ENCODE results near the gene CCDC141. TPM values are rescaled to one million over a fixed set of nuclear protein-coding genes. Genes with fewer than 3 reads are reported as not detected.
A peak's percentile ranks its signal among the peaks of the same experiment; 100 is the strongest.

CCDC141 gene
- polyA plus RNA-seq, 2 of the 4 experiments (the other 2 are of a cell fraction), result not detected

DNA sequence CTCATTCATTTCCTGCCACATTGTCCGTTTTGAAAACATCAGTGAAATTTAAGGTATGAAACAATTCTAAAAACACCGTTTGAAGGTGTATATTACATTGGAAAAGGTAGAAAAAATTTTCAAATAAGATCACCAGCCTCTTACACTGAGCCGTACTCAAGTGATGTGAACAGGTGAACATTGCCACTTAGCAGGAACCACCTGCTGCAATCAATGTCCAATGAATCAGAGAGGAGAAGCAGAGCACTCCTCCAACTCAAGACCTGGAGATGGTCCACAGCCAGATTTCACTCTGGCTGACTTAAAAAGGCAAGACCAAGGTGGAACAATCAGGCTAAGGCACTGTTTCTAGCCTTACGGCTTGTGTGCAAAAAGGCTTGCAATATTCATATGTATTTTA lies 132.4 kb downstream of the CCDC141 start (continued):
- TF ChIP-seq, protein P1, sequence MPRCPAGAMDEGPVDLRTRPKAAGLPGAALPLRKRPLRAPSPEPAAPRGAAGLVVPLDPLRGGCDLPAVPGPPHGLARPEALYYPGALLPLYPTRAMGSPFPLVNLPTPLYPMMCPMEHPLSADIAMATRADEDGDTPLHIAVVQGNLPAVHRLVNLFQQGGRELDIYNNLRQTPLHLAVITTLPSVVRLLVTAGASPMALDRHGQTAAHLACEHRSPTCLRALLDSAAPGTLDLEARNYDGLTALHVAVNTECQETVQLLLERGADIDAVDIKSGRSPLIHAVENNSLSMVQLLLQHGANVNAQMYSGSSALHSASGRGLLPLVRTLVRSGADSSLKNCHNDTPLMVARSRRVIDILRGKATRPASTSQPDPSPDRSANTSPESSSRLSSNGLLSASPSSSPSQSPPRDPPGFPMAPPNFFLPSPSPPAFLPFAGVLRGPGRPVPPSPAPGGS (IDR thresholded peaks at IDR 0.05), result no peak
- TF ChIP-seq, protein P2, sequence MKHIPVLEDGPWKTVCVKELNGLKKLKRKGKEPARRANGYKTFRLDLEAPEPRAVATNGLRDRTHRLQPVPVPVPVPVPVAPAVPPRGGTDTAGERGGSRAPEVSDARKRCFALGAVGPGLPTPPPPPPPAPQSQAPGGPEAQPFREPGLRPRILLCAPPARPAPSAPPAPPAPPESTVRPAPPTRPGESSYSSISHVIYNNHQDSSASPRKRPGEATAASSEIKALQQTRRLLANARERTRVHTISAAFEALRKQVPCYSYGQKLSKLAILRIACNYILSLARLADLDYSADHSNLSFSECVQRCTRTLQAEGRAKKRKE (CRISPR knock-in tag; IDR thresholded peaks at IDR 0.05; ENCODE audit: low read depth), result no peak
- TF ChIP-seq MAZ (IDR thresholded peaks at IDR 0.05; ENCODE audit: borderline replicate concordance, low read depth, low read length), result no peak

DNA sequence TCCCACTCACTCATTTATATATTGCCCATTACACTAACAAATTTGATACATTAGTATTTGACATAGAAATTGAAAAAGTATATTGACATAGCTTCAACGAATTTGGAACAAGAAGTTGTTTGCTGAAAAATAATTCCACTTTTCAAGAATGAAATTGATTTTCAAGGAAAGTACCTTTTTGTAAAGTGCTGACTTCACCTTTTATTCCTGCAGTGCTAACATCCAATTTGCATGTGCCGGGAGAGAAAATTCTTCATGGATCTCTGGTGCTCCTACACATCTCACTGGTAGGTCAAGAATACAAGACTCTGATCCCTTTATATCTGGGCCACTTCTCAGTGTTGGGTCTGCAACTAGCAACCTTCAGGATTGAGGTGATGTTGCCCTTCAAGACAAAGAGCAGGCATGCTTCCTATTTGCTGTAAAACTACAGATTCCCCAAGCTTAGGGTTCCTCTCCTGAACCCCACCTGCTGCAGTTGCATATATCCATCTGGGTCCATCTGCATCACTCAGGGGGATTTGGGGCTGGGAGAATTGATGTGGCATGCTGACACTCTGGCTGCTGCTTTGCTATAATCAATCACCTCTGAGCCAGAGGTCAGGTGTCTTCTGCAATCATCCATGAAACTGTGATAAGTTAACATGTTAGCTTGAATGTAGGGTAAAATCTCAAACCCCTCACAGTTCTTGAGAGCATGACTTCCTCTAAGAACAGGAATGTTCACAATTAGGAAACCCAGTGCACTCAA lies 134.3 kb downstream of the CCDC141 start:
- FAIRE-seq (no peak), ATAC-seq (no peak), DNase-seq (ENCODE audit: low read depth in 1 of 2, low spot score in 1 of 2) (no peak)
- TF ChIP-seq, protein P3, sequence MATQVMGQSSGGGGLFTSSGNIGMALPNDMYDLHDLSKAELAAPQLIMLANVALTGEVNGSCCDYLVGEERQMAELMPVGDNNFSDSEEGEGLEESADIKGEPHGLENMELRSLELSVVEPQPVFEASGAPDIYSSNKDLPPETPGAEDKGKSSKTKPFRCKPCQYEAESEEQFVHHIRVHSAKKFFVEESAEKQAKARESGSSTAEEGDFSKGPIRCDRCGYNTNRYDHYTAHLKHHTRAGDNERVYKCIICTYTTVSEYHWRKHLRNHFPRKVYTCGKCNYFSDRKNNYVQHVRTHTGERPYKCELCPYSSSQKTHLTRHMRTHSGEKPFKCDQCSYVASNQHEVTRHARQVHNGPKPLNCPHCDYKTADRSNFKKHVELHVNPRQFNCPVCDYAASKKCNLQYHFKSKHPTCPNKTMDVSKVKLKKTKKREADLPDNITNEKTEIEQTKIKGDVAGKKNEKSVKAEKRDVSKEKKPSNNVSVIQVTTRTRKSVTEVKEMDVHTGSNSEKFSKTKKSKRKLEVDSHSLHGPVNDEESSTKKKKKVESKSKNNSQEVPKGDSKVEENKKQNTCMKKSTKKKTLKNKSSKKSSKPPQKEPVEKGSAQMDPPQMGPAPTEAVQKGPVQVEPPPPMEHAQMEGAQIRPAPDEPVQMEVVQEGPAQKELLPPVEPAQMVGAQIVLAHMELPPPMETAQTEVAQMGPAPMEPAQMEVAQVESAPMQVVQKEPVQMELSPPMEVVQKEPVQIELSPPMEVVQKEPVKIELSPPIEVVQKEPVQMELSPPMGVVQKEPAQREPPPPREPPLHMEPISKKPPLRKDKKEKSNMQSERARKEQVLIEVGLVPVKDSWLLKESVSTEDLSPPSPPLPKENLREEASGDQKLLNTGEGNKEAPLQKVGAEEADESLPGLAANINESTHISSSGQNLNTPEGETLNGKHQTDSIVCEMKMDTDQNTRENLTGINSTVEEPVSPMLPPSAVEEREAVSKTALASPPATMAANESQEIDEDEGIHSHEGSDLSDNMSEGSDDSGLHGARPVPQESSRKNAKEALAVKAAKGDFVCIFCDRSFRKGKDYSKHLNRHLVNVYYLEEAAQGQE (IDR thresholded peaks at IDR 0.05), result no peak
- TF ChIP-seq, protein P1 (IDR thresholded peaks at IDR 0.05), result no peak
- no peak for TF ChIP-seq SMC3 (IDR thresholded peaks at IDR 0.05)
- peak; percentile 67 for TF ChIP-seq MAFK (IDR thresholded peaks at IDR 0.05; ENCODE audit: partially characterized antibody)
- H3K4me3 ChIP-seq, result no peak overlapping the region
- WGBS (ENCODE audit: missing lambda C conversion rate), result 29% methylated on average over 2 of the region's 2 CpGs
- no peak overlapping the region for H3K4me2 ChIP-seq
- H3K9me3 ChIP-seq, result no peaks in the 10 kb centered on the region
- no peak overlapping the region for H3K27ac ChIP-seq
- ChIA-PET CTCF (interaction anchor here (0.9 to 1.1 kb wide), 4 partner anchors 12 to 353 kb away, joined by 3 to 5 read pairs (median 3); no protein-coding TSS in a partner anchor), POLR2A (no interaction called here)
- H3K4me1 ChIP-seq, result no peaks in the 10 kb centered on the region

DNA sequence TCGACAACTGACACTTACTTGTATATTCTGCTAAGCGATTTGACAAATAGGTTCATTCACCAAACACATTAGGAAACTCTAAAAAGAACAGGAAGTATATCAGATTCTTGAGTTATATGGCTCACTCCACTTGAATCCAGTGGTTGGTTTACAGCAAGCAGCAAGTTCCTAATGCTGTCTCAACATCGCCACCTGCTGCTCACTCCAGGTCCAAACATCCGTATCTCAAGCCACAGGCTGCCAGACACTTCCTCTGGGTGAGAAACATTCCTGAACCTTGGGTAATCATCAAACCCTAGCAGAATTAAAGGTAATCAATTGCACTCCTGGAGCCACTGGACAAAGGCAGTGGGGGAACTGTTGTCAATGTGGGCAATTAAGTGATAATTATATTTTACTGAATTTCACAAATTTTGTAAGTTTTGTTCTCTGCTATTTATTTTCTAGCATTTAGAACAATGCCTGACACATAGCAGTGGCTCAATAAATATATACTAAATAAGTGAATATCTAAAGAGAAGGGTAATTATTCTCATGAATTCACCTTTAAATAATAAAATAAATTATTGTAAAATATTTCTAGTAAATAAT lies 135.6 kb downstream of the CCDC141 start:
- peaks cover 3% of the 10 kb centered on the region; the same call in 1 of the 3 replicates for H3K4me1 ChIP-seq
- ATAC-seq, result peak; percentile 96 to 98
- ChIA-PET POLR2A (no interaction called here), CTCF (interaction anchor here (0.9 to 1.4 kb wide), 5 partner anchors 23 to 180 kb away, joined by 3 to 5 read pairs (median 4); no protein-coding TSS in a partner anchor)
- H3K9me3 ChIP-seq, result no peaks in the 10 kb centered on the region
- H3K27ac ChIP-seq, result no peak overlapping the region
- TF ChIP-seq, protein P4, sequence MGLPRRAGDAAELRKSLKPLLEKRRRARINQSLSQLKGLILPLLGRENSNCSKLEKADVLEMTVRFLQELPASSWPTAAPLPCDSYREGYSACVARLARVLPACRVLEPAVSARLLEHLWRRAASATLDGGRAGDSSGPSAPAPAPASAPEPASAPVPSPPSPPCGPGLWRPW (IDR thresholded peaks at IDR 0.05), result no peak
- no peak for TF ChIP-seq HEYL (CRISPR knock-in tag; IDR thresholded peaks at IDR 0.05)
- peak; percentile 63 to 77 for TF ChIP-seq RAD21 (conservative IDR thresholded peaks at IDR 0.05 in 1 of 2, IDR thresholded peaks at IDR 0.05 in 1 of 2)
- TF ChIP-seq, protein P5, sequence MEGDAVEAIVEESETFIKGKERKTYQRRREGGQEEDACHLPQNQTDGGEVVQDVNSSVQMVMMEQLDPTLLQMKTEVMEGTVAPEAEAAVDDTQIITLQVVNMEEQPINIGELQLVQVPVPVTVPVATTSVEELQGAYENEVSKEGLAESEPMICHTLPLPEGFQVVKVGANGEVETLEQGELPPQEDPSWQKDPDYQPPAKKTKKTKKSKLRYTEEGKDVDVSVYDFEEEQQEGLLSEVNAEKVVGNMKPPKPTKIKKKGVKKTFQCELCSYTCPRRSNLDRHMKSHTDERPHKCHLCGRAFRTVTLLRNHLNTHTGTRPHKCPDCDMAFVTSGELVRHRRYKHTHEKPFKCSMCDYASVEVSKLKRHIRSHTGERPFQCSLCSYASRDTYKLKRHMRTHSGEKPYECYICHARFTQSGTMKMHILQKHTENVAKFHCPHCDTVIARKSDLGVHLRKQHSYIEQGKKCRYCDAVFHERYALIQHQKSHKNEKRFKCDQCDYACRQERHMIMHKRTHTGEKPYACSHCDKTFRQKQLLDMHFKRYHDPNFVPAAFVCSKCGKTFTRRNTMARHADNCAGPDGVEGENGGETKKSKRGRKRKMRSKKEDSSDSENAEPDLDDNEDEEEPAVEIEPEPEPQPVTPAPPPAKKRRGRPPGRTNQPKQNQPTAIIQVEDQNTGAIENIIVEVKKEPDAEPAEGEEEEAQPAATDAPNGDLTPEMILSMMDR (IDR thresholded peaks at IDR 0.05), result peak; percentile 75
- no peak for TF ChIP-seq CBX2 (IDR thresholded peaks at IDR 0.05; ENCODE audit: borderline replicate concordance, low read depth)
- TF ChIP-seq KDM1A (IDR thresholded peaks at IDR 0.05; ENCODE audit: low read depth), result no peak
- TF ChIP-seq SMC3 (IDR thresholded peaks at IDR 0.05), result peak; percentile 79
- no peak for TF ChIP-seq BHLHE40 (IDR thresholded peaks at IDR 0.05; ENCODE audit: low read depth, low read length)
- TF ChIP-seq ZSCAN20 (CRISPR knock-in tag; IDR thresholded peaks at IDR 0.05), result no peak
- H3K4me2 ChIP-seq, result no peak overlapping the region
- no peak overlapping the region for H3K4me3 ChIP-seq
- WGBS (ENCODE audit: missing lambda C conversion rate), result 26% methylated on average over 4 of the region's 4 CpGs
- FAIRE-seq, result no peak
- DNase-seq (ENCODE audit: low read depth in 1 of 2, low spot score in 1 of 2), result peak; percentile 24 to 81

Data from A549 (cell line).